ENCODE data around the gene BCL2L11. TPM values are rescaled to one million over a fixed set of nuclear protein-coding genes. Genes with fewer than 3 reads are reported as not detected.

The BCL2L11 gene
- total and polyA plus RNA-seq, 9 of the 15 experiments (the other 6 are each of a cell fraction or from before 2014, with no cell fraction given): 2.2 to 18.8 (median 5.0) TPM

- TF ChIP-seq ZNF316 (IDR thresholded peaks at IDR 0.05): peak; percentile 91
- no peak for TF ChIP-seq PHB2 (IDR thresholded peaks at IDR 0.05; ENCODE audit: low read depth)
- TF ChIP-seq MTA3 (IDR thresholded peaks at IDR 0.05; ENCODE audit: borderline replicate concordance): no peak
Measured at GRCh38 chr2:111192776-111193368, 72.2 kb downstream of the BCL2L11 start (continued).

DNA sequence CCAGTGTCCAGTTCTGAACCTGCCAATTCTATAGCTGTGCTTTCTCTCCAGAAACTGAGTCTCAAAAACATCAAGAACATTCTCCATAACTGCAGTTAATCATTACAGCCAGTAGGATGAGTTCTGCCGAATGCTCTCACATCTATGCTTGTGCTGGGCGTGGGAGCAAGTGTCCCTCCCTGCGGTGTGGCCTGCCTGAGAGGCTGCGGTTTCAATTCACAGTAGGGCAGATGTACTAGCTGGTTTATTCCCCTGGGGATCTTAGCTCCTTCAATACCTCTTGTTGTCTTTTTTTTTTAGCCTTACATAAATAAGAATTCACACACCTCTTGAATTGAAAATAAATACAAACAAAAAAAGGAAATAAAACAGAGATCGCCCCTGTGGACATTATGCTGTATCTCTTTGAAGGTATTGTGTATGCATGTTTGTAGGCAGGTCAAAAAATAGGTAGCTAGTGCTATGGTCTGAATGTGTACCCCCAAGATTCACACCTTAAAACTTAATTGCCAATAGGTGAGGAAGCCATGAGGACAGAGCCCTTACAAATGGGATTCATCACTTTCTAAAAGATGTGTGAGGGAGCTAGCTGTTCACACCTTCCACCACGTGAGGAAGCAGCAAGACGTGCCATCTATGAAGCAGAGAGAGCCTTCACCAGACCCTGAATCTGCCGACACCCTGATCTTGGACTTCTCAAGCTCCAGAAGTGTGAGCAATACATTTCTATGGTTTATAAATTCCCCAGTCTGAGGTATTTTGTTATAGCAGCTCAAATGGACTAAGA is 74.3 kb downstream of the BCL2L11 start:
- H3K9me3 ChIP-seq (replicated peaks; ENCODE audit: control insufficient read depth, insufficient read depth, low read depth, low read length): no peaks in the 10 kb centered on the region
- H2AFZ ChIP-seq (ENCODE audit: low read depth, low read length): no peak overlapping the region
- ChIA-PET CTCF (ENCODE audit: low intra/inter-chr PET ratio) (interaction anchor here (0.6 kb wide), 1 partner anchor 79 kb away, joined by 4 read pairs; no protein-coding TSS in a partner anchor), POLR2A (interaction anchor here (0.8 to 1.0 kb wide), 2 partner anchors 10 to 14 kb away, joined by 3 read pairs; no protein-coding TSS in a partner anchor)
- H3K27ac ChIP-seq (ENCODE audit: extremely low read depth, low read depth, low read length): no peak overlapping the region
- no peaks in the 10 kb centered on the region for H3K36me3 ChIP-seq (ENCODE audit: control insufficient read depth, insufficient read depth, low read length)
- H3K4me3 ChIP-seq: no peak overlapping the region
- in situ Hi-C loops (cut with MboI): no loop called here
- H4K20me1 ChIP-seq (replicated peaks; ENCODE audit: control insufficient read depth, insufficient read depth, low read length): no peaks in the 10 kb centered on the region
- no peak overlapping the region; a peak in 1 of 4 replicates for H3K9ac ChIP-seq (ENCODE audit: insufficient read depth in 1 of 2, low read depth in 2 of 2, low read length in 2 of 2)
- H3K27me3 ChIP-seq (ENCODE audit: control insufficient read depth in 2 of 2, insufficient read depth in 2 of 2, low read length in 2 of 2): no peaks in the 10 kb centered on the region
- peak; percentile 94 for ATAC-seq
- H3K4me1 ChIP-seq (replicated peaks in 1 of 2; ENCODE audit: control insufficient read depth in 2 of 2, insufficient read depth in 2 of 2, low read length in 2 of 2): no peaks in the 10 kb centered on the region; a peak in 1 of 5 replicates
- DNase-seq (ENCODE audit: extremely low read depth in 1 of 4, low spot score in 3 of 4): peak; percentile 39 to 57 (median 48)
- no peak overlapping the region for H3K4me2 ChIP-seq (ENCODE audit: insufficient read depth, low read length)
- intact Hi-C loops (cut with micrococcal nuclease): no loop called here
- FAIRE-seq: peak; percentile 82
- no TSS peak for BruUV-seq (replicated peaks)
- H3K9me1 ChIP-seq (ENCODE audit: control insufficient read depth, insufficient read depth, low read length): no peaks in the 10 kb centered on the region
- WGBS (ENCODE audit: insufficient coverage, low coverage, missing lambda C conversion rate): 26% methylated on average over 8 of the region's 8 CpGs
- no peaks in the 10 kb centered on the region for H3K79me2 ChIP-seq (ENCODE audit: control insufficient read depth, insufficient read depth, low read length)
- TF ChIP-seq, protein P1, sequence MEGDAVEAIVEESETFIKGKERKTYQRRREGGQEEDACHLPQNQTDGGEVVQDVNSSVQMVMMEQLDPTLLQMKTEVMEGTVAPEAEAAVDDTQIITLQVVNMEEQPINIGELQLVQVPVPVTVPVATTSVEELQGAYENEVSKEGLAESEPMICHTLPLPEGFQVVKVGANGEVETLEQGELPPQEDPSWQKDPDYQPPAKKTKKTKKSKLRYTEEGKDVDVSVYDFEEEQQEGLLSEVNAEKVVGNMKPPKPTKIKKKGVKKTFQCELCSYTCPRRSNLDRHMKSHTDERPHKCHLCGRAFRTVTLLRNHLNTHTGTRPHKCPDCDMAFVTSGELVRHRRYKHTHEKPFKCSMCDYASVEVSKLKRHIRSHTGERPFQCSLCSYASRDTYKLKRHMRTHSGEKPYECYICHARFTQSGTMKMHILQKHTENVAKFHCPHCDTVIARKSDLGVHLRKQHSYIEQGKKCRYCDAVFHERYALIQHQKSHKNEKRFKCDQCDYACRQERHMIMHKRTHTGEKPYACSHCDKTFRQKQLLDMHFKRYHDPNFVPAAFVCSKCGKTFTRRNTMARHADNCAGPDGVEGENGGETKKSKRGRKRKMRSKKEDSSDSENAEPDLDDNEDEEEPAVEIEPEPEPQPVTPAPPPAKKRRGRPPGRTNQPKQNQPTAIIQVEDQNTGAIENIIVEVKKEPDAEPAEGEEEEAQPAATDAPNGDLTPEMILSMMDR (IDR thresholded peaks at IDR 0.05 in 2 of 3, conservative IDR thresholded peaks at IDR 0.05 in 1 of 3; ENCODE audit: insufficient read depth in 2 of 3, low read depth in 1 of 3, low read length in 3 of 3): peak; percentile 17 to 29 (median 25); a peak in 1 of 6 replicates
- TF ChIP-seq ZSCAN32 (CRISPR knock-in tag; IDR thresholded peaks at IDR 0.05) (no peak), NFXL1 (CRISPR knock-in tag; IDR thresholded peaks at IDR 0.05) (no peak), RAD21 (CRISPR knock-in tag; conservative IDR thresholded peaks at IDR 0.05 in 1 of 2, IDR thresholded peaks at IDR 0.05 in 1 of 2) (no peak), LEF1 (IDR thresholded peaks at IDR 0.05) (no peak), ZNF707 (CRISPR knock-in tag; conservative IDR thresholded peaks at IDR 0.05) (no peak), ZSCAN29 (IDR thresholded peaks at IDR 0.05) (no peak), ZNF12 (CRISPR knock-in tag; IDR thresholded peaks at IDR 0.05) (0 out of 2 replicates have a peak, but pooled peaks have one; percentile 67), UBTF (IDR thresholded peaks at IDR 0.05; ENCODE audit: borderline replicate concordance in 1 of 2, low read depth in 2 of 2, low read length in 2 of 2) (0 out of 4 replicates have a peak, but pooled peaks of 1 of the 2 experiments have one; percentile 45)
- TF ChIP-seq, protein P2, sequence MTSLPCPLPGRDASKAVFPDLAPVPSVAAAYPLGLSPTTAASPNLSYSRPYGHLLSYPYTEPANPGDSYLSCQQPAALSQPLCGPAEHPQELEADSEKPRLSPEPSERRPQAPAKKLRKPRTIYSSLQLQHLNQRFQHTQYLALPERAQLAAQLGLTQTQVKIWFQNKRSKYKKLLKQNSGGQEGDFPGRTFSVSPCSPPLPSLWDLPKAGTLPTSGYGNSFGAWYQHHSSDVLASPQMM (CRISPR knock-in tag; IDR thresholded peaks at IDR 0.05): no peak
